GM21381 (cell line): Measurements from ENCODE around the gene GSTO1.
"Not testable (repeated sequence)": the region's sequence is repeated elsewhere in the genome, so short reads cannot be mapped to it uniquely, and the experiment has no call there.

ENCODE experiments used
- ATAC-seq: cut with Tn5 transposase; IDR thresholded peaks from one replicate; pipeline ENCODE4 v1.9.1; 2021; ENCODE audit warnings: mild to moderate bottlenecking, moderate library complexity; ENCODE audit not compliant: unreplicated experiment

GSTO1 gene

DNA sequence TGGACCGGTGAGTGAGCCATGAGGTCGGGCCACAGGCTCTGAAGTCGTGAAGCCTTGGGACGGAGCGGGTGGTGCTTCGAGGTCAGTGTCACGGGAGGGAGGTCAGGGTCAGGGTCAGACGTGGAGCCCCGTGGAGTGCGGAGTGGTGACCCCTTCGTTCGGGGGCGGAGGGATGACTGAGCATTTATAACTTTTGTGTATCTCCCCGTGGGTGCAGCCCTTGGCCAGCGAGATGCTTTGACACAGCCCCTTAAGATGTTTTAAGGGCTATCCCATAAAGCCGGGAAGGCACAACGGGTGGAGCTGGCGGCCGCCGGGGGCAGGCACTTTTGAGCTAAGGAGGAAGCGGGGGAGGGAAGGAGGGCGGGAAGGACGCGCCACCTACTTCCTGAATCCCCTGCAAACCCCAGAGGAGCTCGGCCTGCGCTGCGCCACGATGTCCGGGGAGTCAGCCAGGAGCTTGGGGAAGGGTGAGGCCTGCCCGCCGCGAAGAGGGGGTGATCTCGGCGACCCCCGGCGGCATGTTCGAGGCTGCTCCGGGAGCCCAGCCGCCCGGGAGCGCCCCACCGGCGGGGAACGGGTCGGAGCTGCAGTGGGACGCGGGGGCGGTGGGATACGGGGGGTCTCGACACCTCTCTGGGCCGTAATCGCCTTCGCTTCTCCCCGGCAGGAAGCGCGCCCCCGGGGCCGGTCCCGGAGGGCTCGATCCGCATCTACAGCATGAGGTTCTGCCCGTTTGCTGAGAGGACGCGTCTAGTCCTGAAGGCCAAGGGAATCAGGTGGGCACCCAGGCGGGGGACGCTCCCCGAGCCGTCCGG, at the start of gene GSTO1:
Gene GSTO1, plus strand, starts transcription at position 400 of the 818 bp plus-strand sequence. Its CDS starts 37 bp downstream, at position 437.
- peak; percentile 79 for ATAC-seq

DNA sequence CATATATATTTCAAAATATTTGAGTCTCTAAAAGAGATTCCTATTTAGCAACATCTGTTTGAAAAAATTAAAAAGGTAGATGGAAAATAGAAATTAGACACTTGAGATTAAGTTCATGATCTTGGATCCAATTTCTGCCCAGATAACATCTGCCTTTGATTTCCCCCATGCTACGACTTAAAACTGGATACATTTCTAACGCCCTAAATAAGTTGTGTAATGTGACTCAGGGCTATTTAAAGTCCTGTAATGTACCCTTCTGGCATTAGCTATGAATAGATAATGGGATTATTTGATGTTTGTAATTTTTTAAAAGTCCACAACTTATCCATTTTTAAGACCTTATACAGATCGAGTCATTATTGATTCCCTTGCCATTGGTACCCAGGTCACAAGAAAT, 46.0 kb upstream of the GSTO1 start:
- no peak for ATAC-seq

DNA sequence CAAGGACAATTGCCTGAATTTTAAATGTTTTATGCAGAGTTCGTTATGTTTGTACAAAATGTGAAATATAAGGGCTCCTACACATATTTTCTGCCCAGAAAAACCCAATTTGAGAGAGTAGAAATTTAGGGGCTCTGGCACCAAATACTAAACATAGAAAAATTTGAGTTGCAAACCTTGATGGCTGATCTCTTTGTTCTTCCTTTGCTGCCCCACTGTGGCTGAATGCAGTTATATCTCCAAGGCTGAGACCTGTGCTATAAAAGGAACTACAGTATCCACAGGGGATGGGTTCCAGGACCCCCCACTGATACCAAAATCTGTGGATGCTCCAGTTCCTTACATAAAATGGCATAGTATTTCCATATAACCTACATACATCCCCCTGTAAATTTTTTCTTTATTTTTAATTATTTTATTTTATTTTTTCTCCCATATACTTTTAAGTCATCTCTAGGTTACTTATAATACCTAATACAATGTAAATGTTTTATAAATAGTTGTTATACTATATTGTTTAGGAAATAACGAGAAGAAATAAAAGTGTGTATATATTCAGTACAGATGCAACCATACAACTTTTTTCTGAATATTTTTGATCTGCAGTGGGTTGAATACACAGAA, 45.0 kb upstream of the GSTO1 start:
- ATAC-seq: no peak

DNA sequence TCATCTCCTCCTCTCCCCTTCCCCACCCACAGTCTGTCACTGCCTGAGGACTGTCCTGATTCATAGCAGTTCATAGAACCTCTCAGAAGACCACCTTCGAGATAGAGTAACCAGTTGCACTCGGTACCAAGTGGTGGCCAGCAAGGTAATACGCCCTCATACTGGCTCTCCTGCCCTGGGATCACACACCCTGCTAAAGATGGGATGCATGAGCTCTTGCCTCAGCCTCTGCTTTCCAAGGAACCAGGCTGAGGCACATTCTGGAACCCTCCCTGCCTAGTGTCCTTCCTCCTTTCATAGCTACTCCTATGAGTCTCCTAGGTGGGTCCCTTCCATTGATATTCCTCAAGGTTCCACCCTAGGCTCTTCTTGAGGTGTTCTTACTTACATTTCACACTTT, 38.1 kb upstream of the GSTO1 start:
- no peak for ATAC-seq

DNA sequence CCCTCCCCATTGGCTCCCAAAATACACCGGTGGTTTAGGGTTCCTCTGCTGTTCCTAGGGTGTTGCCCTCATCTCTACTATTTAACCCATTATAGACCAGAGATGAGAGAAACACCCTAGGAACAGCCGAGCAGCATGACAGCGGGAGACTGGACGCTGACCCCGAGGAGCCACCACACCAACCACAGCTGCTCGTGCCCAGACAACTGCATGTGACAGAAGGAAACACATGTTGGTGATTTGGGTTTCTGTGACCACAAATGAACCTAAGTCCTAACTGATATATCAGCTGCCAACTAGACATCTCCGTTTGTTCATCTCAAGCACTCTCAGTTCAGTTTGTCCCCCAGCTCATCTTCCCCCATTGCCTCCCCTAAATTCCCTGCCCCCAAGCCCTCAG, 35.9 kb upstream of the GSTO1 start:
- no peak for ATAC-seq

DNA sequence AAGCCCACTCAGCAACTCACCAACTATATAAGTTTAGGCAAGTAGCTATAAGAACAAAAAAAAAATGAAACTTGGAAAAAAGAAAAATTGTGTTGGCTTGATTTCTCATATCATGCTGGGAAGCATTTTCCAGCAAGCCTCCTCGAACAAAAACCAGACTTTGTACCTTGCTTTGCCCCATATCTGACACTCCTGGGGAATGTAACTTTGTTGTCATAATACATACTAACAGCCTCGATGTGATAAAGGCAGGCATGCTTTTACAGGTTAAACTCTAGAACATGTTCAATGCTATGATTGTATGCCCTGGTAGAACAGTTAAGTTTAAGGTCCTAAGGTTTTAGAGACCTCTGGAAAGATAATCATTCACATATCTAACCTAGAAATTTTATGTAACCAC, 34.2 kb upstream of the GSTO1 start:
- no peak for ATAC-seq

DNA sequence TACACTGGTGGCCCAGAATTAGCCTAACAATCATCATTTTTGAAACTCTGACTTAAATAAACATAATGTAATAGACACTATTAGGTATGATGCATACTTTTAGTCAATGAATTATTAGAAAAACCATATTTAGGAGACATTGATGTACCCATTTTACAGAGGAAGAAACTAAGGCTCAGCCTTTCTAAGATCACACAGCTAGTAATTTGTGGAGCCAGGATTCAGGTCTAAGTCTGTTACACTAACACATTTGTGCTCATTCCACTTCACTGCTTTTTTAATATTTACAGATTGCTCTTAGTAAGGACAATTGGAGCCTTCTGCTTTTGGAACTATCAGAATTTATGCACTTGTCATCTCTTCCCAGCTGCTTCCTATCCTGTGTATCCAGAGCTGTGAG, 31.4 kb upstream of the GSTO1 start:
- no peak for ATAC-seq

DNA sequence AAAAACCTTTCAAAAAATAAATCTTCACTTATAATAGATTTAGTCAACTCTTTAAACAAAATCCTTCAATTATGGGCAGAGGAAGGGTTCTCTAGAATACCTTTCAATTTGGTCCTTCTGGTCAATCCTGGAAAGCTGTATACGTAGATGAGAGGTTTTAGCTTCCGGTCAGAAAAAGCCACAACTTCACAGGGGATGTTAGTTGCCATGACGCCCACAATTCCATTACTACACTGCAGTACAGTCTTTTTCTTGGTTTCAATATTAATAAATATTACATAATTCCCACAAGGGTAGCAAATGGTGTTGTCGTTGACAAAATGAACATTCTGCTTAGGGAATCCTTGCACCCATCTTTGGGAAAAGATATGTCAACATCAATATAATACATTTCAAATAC, 24.2 kb upstream of the GSTO1 start:
- no peak for ATAC-seq

DNA sequence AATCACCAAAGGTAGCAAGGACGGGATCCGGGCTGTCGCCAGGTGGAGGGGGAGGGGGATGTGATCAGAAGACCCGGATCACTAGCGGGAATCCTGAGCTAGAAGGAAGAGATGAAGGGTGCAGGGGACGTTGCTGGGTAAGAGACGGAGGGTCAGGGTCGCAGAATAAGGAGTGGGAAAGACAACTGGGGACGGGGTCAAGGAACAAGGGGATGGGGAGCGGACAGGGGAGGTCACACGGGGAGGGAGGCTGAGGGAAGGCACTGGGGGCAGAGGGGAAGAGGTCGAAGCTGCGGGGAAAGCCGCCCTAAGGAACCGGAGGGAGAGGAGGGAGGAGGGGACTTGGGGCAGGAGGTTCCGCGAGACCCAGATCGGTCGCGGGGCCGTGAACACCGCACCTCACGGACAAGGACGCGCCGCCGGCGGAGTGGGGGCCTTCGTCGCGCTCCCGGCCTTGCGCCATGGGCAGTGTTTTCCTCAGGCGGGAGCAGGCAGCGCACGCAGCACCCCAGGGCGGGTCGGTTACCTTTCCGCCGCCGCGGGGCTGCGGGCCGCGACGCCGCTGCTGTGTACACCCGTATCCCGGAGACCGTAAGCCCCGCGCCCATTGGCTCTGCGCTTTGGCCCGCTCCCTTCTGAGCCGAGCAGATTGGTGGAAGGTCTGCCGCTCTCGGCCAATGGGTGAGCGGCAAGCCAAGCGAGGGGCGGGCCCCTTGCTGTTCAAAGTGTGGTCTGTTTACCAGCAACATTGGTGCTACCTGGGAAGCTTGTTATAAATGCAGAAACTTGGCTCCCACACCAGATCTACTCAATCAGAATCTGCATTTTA, 22.7 kb upstream of the GSTO1 start, which contains the start of gene CFAP43:
Gene CFAP43, minus strand, starts transcription at position 581 of the 829 bp plus-strand sequence. Its CDS starts 118 bp downstream, at position 463.
- peak; percentile 100 for ATAC-seq

DNA sequence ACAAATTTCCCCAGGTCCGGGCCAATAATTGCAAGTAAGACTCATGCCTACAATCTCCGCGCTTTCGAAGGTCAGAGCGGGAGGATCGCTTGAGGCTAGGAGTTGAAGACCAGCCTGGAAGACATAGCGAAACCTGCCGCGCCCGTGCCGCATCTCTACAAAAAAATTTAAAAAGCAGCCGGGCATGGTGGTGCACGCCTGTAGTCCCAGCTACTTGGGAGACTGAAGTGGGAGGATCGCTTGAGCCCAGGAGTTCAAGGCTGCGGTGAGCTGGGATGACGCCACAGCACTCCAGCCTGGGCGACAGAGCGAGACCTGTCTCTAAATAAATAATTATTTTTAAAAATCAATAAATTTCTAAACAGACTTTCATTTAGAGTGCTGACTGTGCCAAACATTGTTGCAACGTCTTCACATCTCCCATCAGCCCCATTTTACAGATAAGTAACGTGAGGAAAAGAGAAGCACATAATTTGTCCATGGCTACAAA, 22.0 kb upstream of the GSTO1 start:
- ATAC-seq: peak; percentile 14

DNA sequence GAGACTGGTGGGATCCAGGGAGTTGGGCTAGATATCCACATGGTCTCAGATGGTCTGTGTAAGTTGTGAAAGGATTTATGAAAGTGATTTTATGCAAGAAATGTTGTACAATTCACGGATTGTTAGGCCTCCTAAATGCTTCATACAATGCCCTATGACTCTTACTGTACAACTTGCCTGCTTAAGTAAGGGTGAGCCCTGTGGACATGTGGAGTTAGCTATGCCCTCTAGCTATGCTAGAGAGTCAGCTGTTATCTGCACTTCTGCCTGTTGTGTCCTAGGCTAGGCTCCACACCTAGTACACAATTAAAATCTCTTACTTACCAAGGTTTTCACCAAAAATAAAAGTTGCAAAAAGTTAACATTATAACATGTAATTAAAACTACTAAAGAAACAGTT, 20.9 kb upstream of the GSTO1 start:
- ATAC-seq: no peak

DNA sequence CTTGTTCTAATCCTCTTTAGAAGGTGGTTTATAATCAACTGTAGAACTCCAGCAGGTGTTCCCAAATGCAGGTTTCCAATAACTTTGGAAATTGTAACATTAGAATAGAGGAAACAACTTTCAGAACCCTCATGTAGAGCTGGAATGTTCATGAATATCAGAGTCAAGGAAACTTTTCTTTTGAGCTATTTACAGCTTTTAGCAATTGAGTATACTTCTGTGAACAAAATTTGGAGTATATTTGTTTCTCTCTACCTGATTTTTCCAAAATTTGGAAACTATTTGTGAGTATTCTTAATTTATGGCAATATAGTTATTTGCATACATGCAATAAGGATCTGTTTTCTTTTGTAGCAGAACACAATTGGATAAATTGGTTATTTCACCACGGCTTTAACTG, 19.8 kb upstream of the GSTO1 start:
- ATAC-seq: no peak

DNA sequence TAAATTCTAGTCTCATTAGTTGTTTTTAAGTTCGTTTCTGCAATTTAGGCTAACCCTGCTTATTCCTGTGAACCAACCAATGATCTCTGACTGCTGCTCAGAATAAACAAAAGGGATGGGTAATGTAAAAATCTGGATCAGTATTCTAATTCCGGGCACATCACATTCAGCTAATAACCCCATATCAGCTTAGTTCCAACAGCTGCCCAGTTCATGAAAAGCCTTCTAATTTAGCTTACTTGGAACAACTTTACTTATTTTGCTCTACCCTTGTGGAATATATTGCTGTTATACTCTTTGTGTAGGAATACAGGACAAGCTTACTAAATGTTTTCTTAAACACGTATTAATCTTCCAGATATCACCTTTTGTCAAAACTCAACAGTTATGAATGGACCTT, 18.9 kb upstream of the GSTO1 start:
- ATAC-seq: no peak

DNA sequence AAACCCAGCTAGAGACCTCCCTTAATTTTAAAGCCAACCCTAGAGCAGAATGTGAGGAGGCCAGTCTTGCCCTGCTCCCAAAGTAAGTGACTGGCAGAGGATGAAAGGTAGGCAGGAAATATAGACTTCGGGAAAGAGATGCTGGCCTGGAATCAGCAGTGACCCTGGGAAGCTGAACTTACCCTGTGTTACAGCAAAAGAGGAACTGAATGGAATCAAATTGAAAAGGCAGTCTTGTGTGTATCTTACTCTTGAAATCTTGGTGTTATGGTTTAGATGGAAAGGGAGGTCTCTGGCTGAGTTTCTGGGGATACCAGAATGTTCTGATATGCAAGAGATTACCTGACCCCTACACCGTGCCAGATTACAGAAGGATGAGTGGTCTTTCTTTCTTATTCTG, 14.6 kb upstream of the GSTO1 start:
- ATAC-seq: no peak

DNA sequence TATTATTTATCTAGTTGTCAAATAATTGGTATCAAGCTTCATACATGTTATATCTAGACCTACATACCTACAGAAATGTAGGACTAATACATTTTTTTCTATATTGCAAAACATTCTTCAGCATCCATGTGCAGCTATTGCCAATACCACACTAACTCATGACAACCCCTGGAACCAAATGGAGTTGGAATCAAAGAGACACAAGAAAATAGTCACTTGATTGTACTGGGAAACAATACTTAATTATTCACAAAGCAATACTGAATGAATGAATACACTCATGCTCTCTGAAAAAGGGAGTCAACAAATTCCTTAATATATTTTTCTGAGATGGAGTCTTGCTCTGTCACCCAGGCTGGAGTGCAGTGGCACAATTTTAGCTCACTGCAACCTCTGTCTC, 12.1 kb upstream of the GSTO1 start:
- ATAC-seq: no peak

DNA sequence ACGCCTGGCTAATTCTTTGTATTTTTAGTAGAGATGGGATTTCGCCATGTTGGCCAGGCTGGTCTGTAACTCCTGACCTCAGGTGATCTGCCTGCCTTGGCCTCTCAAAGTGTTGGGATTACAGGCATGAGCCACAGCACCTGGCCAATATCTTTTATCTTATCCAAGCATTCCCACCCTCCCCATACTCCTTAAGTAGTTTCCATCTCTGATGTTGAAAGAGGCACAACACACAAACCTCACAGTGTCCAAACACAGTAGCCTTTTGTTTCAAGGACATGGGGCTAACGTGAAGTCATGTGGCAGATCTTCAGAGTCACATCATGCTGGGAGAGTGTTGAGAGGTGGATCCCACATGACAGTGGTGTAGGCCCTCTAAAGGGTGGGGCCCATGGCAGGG, 11.7 kb upstream of the GSTO1 start:
- not testable (repeated sequence) for ATAC-seq

DNA sequence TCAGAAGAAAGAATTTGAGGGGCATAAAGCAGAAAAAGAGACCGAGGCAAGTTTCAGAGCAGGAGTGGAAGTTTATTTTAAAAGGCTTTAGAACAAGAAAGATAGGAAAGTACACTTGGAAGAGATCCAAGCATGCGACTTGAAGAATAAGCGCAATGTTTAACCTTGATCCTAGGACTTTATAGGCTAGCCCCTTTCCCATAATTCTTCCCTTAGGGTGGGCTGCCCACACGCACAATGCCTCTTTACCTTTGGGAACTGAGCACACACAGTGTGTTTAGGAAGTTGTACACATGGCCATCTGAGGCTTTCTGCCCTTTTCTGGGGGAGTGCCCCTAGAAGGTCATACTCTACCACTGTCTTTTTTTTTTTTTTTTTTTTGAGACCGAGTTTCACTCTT, 11.2 kb upstream of the GSTO1 start:
- ATAC-seq: no peak

DNA sequence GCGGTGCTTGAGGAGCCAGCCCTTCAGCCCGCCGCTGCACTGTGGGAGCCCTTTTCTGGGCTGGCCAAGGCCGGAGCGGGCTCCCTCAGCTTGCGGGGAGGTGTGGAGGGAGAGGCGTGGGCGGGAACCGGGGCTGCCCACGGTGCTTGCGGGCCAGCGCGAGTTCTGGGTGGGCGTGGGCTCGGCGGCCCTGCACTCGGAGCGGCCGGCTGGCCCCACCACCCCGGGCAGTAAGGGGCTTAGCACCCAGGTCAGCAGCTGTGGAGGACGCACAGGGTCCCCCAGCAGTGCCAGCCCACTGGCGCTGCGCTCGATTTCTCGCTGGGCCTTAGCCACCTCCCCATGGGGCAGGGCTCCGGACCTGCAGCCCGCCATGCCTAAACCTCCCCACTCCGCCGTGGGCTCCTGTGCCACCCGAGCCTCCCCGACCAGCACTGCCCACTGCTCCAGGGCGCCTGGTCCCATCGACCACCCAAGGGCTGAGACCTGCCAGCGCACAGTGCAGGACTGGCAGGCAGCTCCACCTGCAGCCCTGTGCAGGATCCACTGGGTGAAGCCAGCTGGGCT, 9.5 kb upstream of the GSTO1 start:
- no peak for ATAC-seq

DNA sequence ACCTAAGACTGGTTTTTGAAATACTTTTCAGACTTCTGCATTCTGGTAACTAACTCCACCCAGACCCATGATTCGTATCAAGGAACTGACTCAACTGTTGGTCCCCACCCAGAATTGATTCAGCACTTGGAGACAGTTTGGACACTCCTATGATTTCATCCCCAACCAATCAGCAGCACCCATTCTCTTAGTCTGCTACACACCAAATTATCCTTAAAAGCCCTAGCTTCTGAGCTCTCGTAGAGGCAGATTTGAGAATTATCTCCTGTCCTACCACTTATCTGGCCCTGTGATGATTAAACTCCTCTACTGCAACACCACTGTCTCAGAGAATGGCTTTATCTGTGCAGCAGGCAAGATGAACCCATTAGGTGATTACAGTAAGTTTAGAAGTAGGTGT, 7.7 kb upstream of the GSTO1 start:
- no peak for ATAC-seq

DNA sequence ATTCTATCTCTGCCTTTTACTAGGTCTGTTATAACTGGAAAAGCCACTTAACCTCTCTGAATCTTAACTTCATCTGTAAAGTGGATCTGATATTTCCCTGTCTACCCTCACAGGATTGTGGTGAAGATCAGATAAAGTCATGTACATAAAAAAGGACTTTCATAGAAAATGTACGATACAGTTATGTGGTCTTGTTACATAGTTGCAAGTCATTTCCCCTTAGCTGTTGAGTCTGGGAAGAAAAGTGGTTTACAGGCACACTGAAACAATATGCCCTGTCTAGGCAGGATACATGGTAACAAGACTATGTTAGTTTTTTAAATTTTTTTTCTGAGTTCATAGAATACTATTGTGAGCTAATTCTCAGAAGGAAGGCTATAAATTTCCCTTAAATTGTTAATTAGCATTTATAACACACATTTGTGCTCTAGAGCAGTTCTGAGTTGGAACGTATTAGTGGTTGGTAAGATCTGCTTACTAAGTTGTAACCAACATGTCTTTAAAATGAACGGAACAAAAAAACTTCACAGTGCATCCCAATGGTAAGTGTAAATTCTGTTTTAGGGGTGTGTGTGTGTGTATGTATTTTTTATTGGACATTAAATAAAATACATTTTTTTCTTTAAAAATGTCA, 7.1 kb upstream of the GSTO1 start:
- ATAC-seq: no peak

DNA sequence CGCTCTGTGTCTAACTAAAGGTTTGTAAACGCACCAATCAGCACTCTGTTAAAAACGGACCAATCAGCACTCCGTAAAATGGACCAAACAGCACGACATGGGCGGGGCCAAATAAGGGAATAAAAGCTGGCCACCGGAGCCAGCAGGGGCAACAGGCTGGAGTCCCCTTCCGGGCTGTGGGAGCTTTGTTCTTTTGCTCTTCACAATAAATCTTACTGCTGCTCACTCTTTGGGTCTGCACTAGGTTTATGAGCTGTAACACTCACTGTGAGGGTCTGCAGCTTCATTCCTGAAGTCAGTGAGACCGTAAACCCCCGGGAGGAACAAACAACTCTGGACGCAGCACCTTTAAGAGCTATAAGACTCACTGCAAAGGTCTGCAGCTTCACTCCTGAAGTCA, 5.8 kb upstream of the GSTO1 start:
- not testable (repeated sequence) for ATAC-seq
